H9 (cell line): ENCODE results near the gene MAGI1. TPM values are rescaled to one million over a fixed set of nuclear protein-coding genes. Genes with fewer than 3 reads are reported as not detected.

ENCODE experiments used
- DNase-seq: peaks from one replicate; pipeline ENCODE4 v3.0.0-alpha.2; 2017
- H2AFZ ChIP-seq: one replicate; pipeline ENCODE4 v1.6.1; 2013; ENCODE audit warnings: mild to moderate bottlenecking, low read length, control low read depth, moderate library complexity
- H2AK5ac ChIP-seq: 2 replicates; pipeline ENCODE4 v1.6.1; 2013; ENCODE audit warnings: low read length, control low read depth, mixed read lengths; ENCODE audit not compliant: insufficient read length
- H2BK120ac ChIP-seq: one replicate; pipeline ENCODE4 v1.6.1; 2013; ENCODE audit warnings: low read depth, mild to moderate bottlenecking, low read length, control low read depth, inconsistent platforms; ENCODE audit not compliant: poor library complexity, severe bottlenecking
- H2BK12ac ChIP-seq: 2 replicates; pipeline ENCODE4 v1.6.1; 2013; ENCODE audit warnings: low read length, control low read depth, mixed read lengths, low read depth; ENCODE audit not compliant: insufficient read length
- H2BK15ac ChIP-seq: 2 replicates; pipeline ENCODE4 v1.6.1; 2013; ENCODE audit warnings: low read depth, low read length, control low read depth
- H2BK20ac ChIP-seq: one replicate; pipeline ENCODE4 v1.6.1; 2013; ENCODE audit warnings: low read depth, mild to moderate bottlenecking, low read length, control low read depth, inconsistent platforms; ENCODE audit not compliant: poor library complexity, severe bottlenecking
- H2BK5ac ChIP-seq: 2 replicates; pipeline ENCODE4 v1.6.1; 2013; ENCODE audit warnings: low read length, control low read depth, mixed read lengths; ENCODE audit not compliant: insufficient read length
- H3K14ac ChIP-seq: 2 replicates; pipeline ENCODE4 v1.6.1; 2013; ENCODE audit warnings: low read length, control low read depth; ENCODE audit not compliant: insufficient read depth
- H3K18ac ChIP-seq: 2 replicates; pipeline ENCODE4 v1.6.1; 2013; ENCODE audit warnings: low read depth, mild to moderate bottlenecking, mixed read lengths, low read length, control low read depth; ENCODE audit not compliant: insufficient read length
- H3K23ac ChIP-seq: 2 replicates; pipeline ENCODE4 v1.6.1; 2013; ENCODE audit warnings: low read length, control low read depth, mixed read lengths, low read depth; ENCODE audit not compliant: insufficient read length
- H3K23me2 ChIP-seq: 2 replicates; pipeline ENCODE4 v1.6.1; 2013; ENCODE audit warnings: low read depth, mild to moderate bottlenecking, mixed read lengths, low read length, control low read depth; ENCODE audit not compliant: insufficient read length, poor library complexity, severe bottlenecking
- H3K27ac ChIP-seq: 2 replicates; pipeline ENCODE4 v1.5.1; 2013; ENCODE audit warnings: low read length, control low read depth, mixed read lengths, low read depth; ENCODE audit not compliant: insufficient read length
- H3K27me3 ChIP-seq: 2 replicates; pipeline ENCODE4 v1.6.1; 2013; ENCODE audit warnings: low read length, control low read depth, inconsistent platforms; ENCODE audit not compliant: insufficient read depth
- H3K4ac ChIP-seq: 2 replicates; pipeline ENCODE4 v1.6.1; 2013; ENCODE audit warnings: low read depth, mild to moderate bottlenecking, control low read depth, inconsistent platforms, low read length, moderate library complexity
- H3K4me1 ChIP-seq: 2 replicates; pipeline ENCODE4 v1.6.1; 2013; ENCODE audit warnings: low read length, control low read depth, inconsistent platforms; ENCODE audit not compliant: insufficient read depth
- H3K4me2 ChIP-seq: 2 replicates; pipeline ENCODE4 v1.6.1; 2013; ENCODE audit warnings: low read length, control low read depth, mixed read lengths; ENCODE audit not compliant: insufficient read length, insufficient read depth
- H3K56ac ChIP-seq: 2 replicates; pipeline ENCODE4 v1.6.1; 2013; ENCODE audit warnings: low read depth, mild to moderate bottlenecking, mixed read lengths, low read length, control low read depth; ENCODE audit not compliant: insufficient read length
- H3K79me1 ChIP-seq: 2 replicates; pipeline ENCODE4 v1.6.1; 2013; ENCODE audit warnings: low read depth, mild to moderate bottlenecking, moderate library complexity, low read length, control low read depth, inconsistent platforms; ENCODE audit not compliant: insufficient read depth, poor library complexity, severe bottlenecking
- H3K79me2 ChIP-seq: 2 replicates; pipeline ENCODE4 v1.6.1; 2013; ENCODE audit warnings: low read length, control low read depth, inconsistent platforms; ENCODE audit not compliant: insufficient read depth
- H3K9ac ChIP-seq: 2 replicates; pipeline ENCODE4 v1.6.1; 2013; ENCODE audit warnings: low read length, control low read depth, mixed read lengths; ENCODE audit not compliant: insufficient read length; ENCODE audit errors: extremely low read depth
- H3K9me3 ChIP-seq: one replicate; pipeline ENCODE4 v1.6.1; 2013; ENCODE audit warnings: low read depth, low read length, inconsistent platforms; ENCODE audit not compliant: control insufficient read depth
- H3T11ph ChIP-seq: one replicate; pipeline ENCODE4 v1.6.1; 2013; ENCODE audit warnings: mild to moderate bottlenecking, low read length, control low read depth, inconsistent platforms
- H4K20me1 ChIP-seq: one replicate; pipeline ENCODE4 v1.6.1; 2013; ENCODE audit not compliant: control insufficient read depth, insufficient read length, insufficient read depth
- H4K5ac ChIP-seq: 2 replicates; pipeline ENCODE4 v1.6.1; 2013; ENCODE audit warnings: low read depth, mild to moderate bottlenecking, mixed read lengths, low read length, control low read depth; ENCODE audit not compliant: insufficient read length
- H4K8ac ChIP-seq: replicated peaks from 2 replicates; pipeline ENCODE4 v1.6.1; 2013; ENCODE audit warnings: low read length, control low read depth, mixed read lengths, low read depth; ENCODE audit not compliant: insufficient read length
- H4K91ac ChIP-seq: 2 replicates; pipeline ENCODE4 v1.6.1; 2013; ENCODE audit warnings: low read depth, mild to moderate bottlenecking, moderate library complexity, mixed read lengths, low read length, control low read depth; ENCODE audit not compliant: insufficient read length
- H3K27ac Mint-ChIP-seq, 3 experiments: 2 replicates in 2 of 3; 3 replicates in 1 of 3; pipeline ENCODE4 v1.8.0; 2020 to 2021; ENCODE audit warnings: mixed read lengths in 3 of 3, mild to moderate bottlenecking in 1 of 3, moderate library complexity in 1 of 3
- H3K27me3 Mint-ChIP-seq: 2 replicates; pipeline ENCODE4 v1.8.0; 2021; ENCODE audit warnings: low read depth, mild to moderate bottlenecking, moderate library complexity, mixed read lengths
- H3K36me3 Mint-ChIP-seq, 3 experiments: 2 replicates in 2 of 3; 3 replicates in 1 of 3; pipeline ENCODE4 v1.8.0; 2020 to 2021; ENCODE audit warnings: low read depth in 3 of 3, mixed read lengths in 3 of 3; ENCODE audit not compliant: insufficient read depth in 1 of 3
- H3K4me1 Mint-ChIP-seq, 2 experiments: 2 replicates each; pipeline ENCODE4 v1.8.0; 2020; ENCODE audit warnings: mixed read lengths in 2 of 2
- H3K4me3 Mint-ChIP-seq, 2 experiments: 2 replicates in 1 of 2; 3 replicates in 1 of 2; pipeline ENCODE4 v1.8.0; 2020 to 2021; ENCODE audit warnings: mild to moderate bottlenecking in 2 of 2, mixed read lengths in 2 of 2, moderate library complexity in 1 of 2
- H3K9me3 Mint-ChIP-seq, 2 experiments: 2 replicates in 1 of 2; 3 replicates in 1 of 2; pipeline ENCODE4 v1.8.0; 2020; ENCODE audit warnings: mild to moderate bottlenecking in 2 of 2, mixed read lengths in 2 of 2, moderate library complexity in 1 of 2
- CTCF ChIP-seq: fragments of 200-600 bp; sonication (generic); conservative IDR thresholded peaks from 3 replicates; pipeline ENCODE4 v1.8.0; 2021; ENCODE audit warnings: antibody characterized with exemption, mild to moderate bottlenecking
- WGBS: extraction: QIAGEN DNeasy Blood & Tissue Kit; methylation state at CpG from one replicate; pipeline ENCODE4 v1.1.7; 2013; ENCODE audit warnings: missing lambda C conversion rate, low lambda C conversion rate, mixed read lengths; ENCODE audit not compliant: insufficient read length; ENCODE audit errors: extremely low coverage; 5-methylcytosine and 5-hydroxymethylcytosine counted together
- total RNA-seq: library from RNA; stranded (reverse); gene quantifications from 2 replicates; pipeline ENCODE4 v1.2.1, GENCODE V29; 2021

MAGI1 gene
- total RNA-seq, 1 experiment from 2014 or later = 65.7 TPM

DNA sequence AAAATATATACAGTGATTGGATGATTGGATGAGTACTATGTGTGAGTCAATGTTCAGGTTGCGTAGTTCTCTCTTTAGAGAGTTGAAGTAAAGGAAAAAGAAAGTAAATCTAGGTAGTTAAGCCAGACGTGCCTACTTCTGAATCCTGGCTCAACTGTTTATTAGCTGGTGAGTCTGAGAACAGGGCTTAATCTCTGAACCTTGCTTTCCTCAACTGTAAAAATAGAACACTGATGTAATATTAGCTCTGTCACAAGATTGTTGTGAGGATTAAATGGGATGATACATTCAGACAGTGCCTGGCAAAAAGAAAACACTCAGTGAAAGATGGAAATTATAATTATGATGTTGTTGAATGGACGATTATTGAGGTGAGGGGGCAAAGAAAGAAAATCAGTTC lies 413.4 kb downstream of the MAGI1 start:
- Histone ChIP-seq H3K9ac (no peak overlapping the region), H3K23me2 (no peaks in the 10 kb centered on the region), H4K20me1 (no peaks in the 10 kb centered on the region), H2BK12ac (no peak overlapping the region), H3K18ac (no peak overlapping the region), H3K4ac (no peak overlapping the region), H3K79me1 (no peaks in the 10 kb centered on the region), H2AFZ (no peak overlapping the region), H3K14ac (no peak overlapping the region), H4K8ac (no peak overlapping the region), H2BK20ac (no peak overlapping the region), H3K56ac (no peak overlapping the region), H2BK5ac (no peak overlapping the region), H3K27ac (no peak overlapping the region), H4K91ac (no peak overlapping the region), H3K23ac (no peak overlapping the region), H3K4me1 (no peaks in the 10 kb centered on the region; the same call in 1 of the 2 replicates), H3K27me3 (no peaks in the 10 kb centered on the region), H2BK120ac (no peak overlapping the region), H4K5ac (no peak overlapping the region), H3K4me2 (no peak overlapping the region), H2AK5ac (no peak overlapping the region), H3K79me2 (no peaks in the 10 kb centered on the region), H3T11ph (no peak overlapping the region), H3K9me3 (no peaks in the 10 kb centered on the region), H2BK15ac (no peak overlapping the region)
- no CpG with 5 or more reads among the region's 3 CpGs for WGBS
- TF ChIP-seq CTCF = no peak
- Mint-ChIP-seq H3K36me3 (no peaks in the 10 kb centered on the region), H3K4me3 (no peak overlapping the region), H3K4me1 (peaks cover 20 to 22% of the 10 kb centered on the region in 2 experiments), H3K9me3 (no peaks in the 10 kb centered on the region), H3K27ac (peak overlapping the region in 1 of 3 experiments; percentile 23; a peak in 2 of 7 replicates), H3K27me3 (no peaks in the 10 kb centered on the region)
- no peak for DNase-seq
